PC-9 (cell line): Measurements from ENCODE around the gene TRAF2. TPM values are rescaled to one million over a fixed set of nuclear protein-coding genes. Genes with fewer than 3 reads are reported as not detected.

Experiments
- BruUV-seq: library from RNA; stranded (reverse); fragments of 400-500 nt; replicated peaks from 2 replicates; lab custom pipeline; 2021; lab: Mats Ljungman, UMichigan
- CTCF ChIA-PET: fragments of 300-600 bp; sonication (Branson Sonifier 250); formaldehyde crosslinking; loops from one replicate; lab custom pipeline; 2022; ENCODE audit warnings: antibody characterized with exemption; lab: Charles Lee
- POLR2A ChIA-PET: fragments of 300-600 bp; sonication (Branson Sonifier 250); formaldehyde crosslinking; loops from one replicate; lab custom pipeline; 2022; ENCODE audit warnings: antibody characterized with exemption; ENCODE audit not compliant: unreplicated experiment; lab: Charles Lee
- DNase-seq, 2 experiments: peaks; one replicate each; pipeline versions ENCODE4 v3.0.0 to v3.0.0-alpha.2; 2015 to 2022; ENCODE audit warnings: mixed read lengths in 1 of 2
- H2AFZ ChIP-seq: fragments of 200-600 bp; sonication (generic); 2 replicates; pipeline ENCODE4 v1.8.1; 2017; ENCODE audit warnings: antibody characterized with exemption
- H3F3A ChIP-seq: fragments of 200-600 bp; sonication (generic); 2 replicates; pipeline ENCODE4 v1.8.1; 2017; ENCODE audit warnings: antibody characterized with exemption, mild to moderate bottlenecking, low read depth; ENCODE audit not compliant: insufficient read depth
- H3K27ac ChIP-seq: fragments of 200-600 bp; sonication (generic); 2 replicates; pipeline ENCODE4 v1.6.1; 2016; ENCODE audit warnings: mixed run types
- H3K27me3 ChIP-seq: fragments of 200-600 bp; sonication (generic); 2 replicates; pipeline ENCODE4 v1.6.1; 2016; ENCODE audit warnings: low read depth, mixed run types; ENCODE audit not compliant: insufficient read depth
- H3K36me3 ChIP-seq: fragments of 200-600 bp; sonication (generic); 2 replicates; pipeline ENCODE4 v1.6.1; 2016; ENCODE audit warnings: low read depth, mixed run types
- H3K4me1 ChIP-seq: fragments of 200-600 bp; sonication (generic); replicated peaks from 2 replicates; pipeline ENCODE4 v1.6.1; 2016; ENCODE audit warnings: mixed run types; ENCODE audit not compliant: insufficient read depth
- H3K4me2 ChIP-seq: fragments of 200-600 bp; sonication (generic); 2 replicates; pipeline ENCODE4 v1.6.1; 2017; ENCODE audit warnings: mixed run types
- H3K4me3 ChIP-seq: fragments of 200-600 bp; sonication (generic); 2 replicates; pipeline ENCODE4 v1.6.1; 2016; ENCODE audit warnings: mixed run types
- H3K79me2 ChIP-seq: fragments of 200-600 bp; sonication (generic); 2 replicates; pipeline ENCODE4 v1.6.1; 2017; ENCODE audit warnings: low read depth, mixed run types
- H3K9me2 ChIP-seq: fragments of 200-600 bp; sonication (generic); 2 replicates; pipeline ENCODE4 v1.8.1; 2017; ENCODE audit warnings: mild to moderate bottlenecking; ENCODE audit not compliant: insufficient read depth
- H3K9me3 ChIP-seq: fragments of 200-600 bp; sonication (generic); 2 replicates; pipeline ENCODE4 v1.8.1; 2016; ENCODE audit warnings: low read depth; ENCODE audit not compliant: insufficient read depth
- H4K20me1 ChIP-seq: fragments of 200-600 bp; sonication (generic); 2 replicates; pipeline ENCODE4 v1.8.1; 2017; ENCODE audit not compliant: insufficient read depth
- CTCF ChIP-seq: fragments of 200-600 bp; sonication (generic); conservative IDR thresholded peaks from 2 replicates; pipeline ENCODE4 v1.6.1; 2017; ENCODE audit warnings: mixed run types, antibody characterized with exemption, mild to moderate bottlenecking, moderate library complexity
- EZH2 ChIP-seq: fragments of 200-600 bp; sonication (generic); IDR thresholded peaks from 2 replicates; pipeline ENCODE4 v1.8.0; 2017; ENCODE audit warnings: antibody characterized with exemption, low read depth
- intact Hi-C: fragments of 100-400 bp; cut with micrococcal nuclease; formaldehyde crosslinking; loops from one replicate; pipeline ENCODE4 v1.10.0; 2022; ENCODE audit not compliant: unreplicated experiment
- total RNA-seq: library from RNA; stranded (reverse); gene quantifications from 2 replicates; pipeline ENCODE4 v1.2.3, GENCODE V29; 2021

Gene TRAF2
- total RNA-seq, 1 experiment from 2014 or later, result 42.7 TPM

GRCh38 chr9:136945333-136946227, 59.3 kb downstream of the TRAF2 start:
- no peak for DNase-seq
- ChIA-PET POLR2A (no interaction called here), CTCF (interaction anchor here (0.9 kb wide), 1 partner anchor 90 kb away, joined by 3 read pairs; no protein-coding TSS in a partner anchor)
- H3K4me1 ChIP-seq, result peaks cover 24% of the 10 kb centered on the region
- H3K27me3 ChIP-seq, result no peaks in the 10 kb centered on the region
- no peak overlapping the region for H2AFZ ChIP-seq
- no peaks in the 10 kb centered on the region for H3K9me3 ChIP-seq
- H3K79me2 ChIP-seq, result peaks cover 18% of the 10 kb centered on the region
- TF ChIP-seq CTCF, result no peak
- TF ChIP-seq EZH2, result no peak
- no peak overlapping the region for H3K27ac ChIP-seq
- H3K9me2 ChIP-seq, result no peaks in the 10 kb centered on the region
- H3K4me2 ChIP-seq, result no peak overlapping the region
- BruUV-seq, result no TSS peak
- intact Hi-C loops, result loop anchor here (2.0 kb wide), 1 partner anchor 97 kb away; the partner anchor contains the start of gene PHPT1
- peaks cover 20% of the 10 kb centered on the region; the same call in 1 of the 2 replicates for H3F3A ChIP-seq
- H3K4me3 ChIP-seq, result no peak overlapping the region
- no peaks in the 10 kb centered on the region; the same call in none of the 2 replicates for H4K20me1 ChIP-seq
- peaks cover 7% of the 10 kb centered on the region; the same call in 1 of the 2 replicates for H3K36me3 ChIP-seq

- Histone ChIP-seq H3K4me1 (peaks cover 26% of the 10 kb centered on the region), H3K79me2 (peaks cover 18% of the 10 kb centered on the region), H3K27me3 (no peaks in the 10 kb centered on the region), H3K4me2 (no peak overlapping the region), H3K27ac (no peak overlapping the region), H2AFZ (no peak overlapping the region), H3K36me3 (peaks cover 7% of the 10 kb centered on the region; the same call in 1 of the 2 replicates), H3K4me3 (no peak overlapping the region), H3F3A (peaks cover 21% of the 10 kb centered on the region; the same call in 1 of the 2 replicates), H3K9me3 (no peaks in the 10 kb centered on the region), H3K9me2 (no peaks in the 10 kb centered on the region), H4K20me1 (no peaks in the 10 kb centered on the region; the same call in none of the 2 replicates)
- TF ChIP-seq CTCF (no peak), EZH2 (no peak)
- intact Hi-C loops, result no loop called here
- ChIA-PET POLR2A (no interaction called here), CTCF (interaction anchor here (0.5 to 2.2 kb wide), 2 partner anchors 82 to 89 kb away, joined by 3 to 46 read pairs; no protein-coding TSS in a partner anchor)
- BruUV-seq, result no TSS peak
- DNase-seq, result no peak
Observed at GRCh38 chr9:136946228-136947027, 60.1 kb downstream of the TRAF2 start.
